HCT116 (cell line): ENCODE results near the gene MYO16.

Experiments
- CTCF ChIP-seq, 3 experiments: fragments of 200-600 bp in 1 of 3; sonication (generic) in 1 of 3; IDR thresholded peaks in 2 of 3; conservative IDR thresholded peaks in 1 of 3; 2 replicates each; pipeline ENCODE4 v1.5.1; 2012 to 2017; ENCODE audit warnings: low read depth in 2 of 3, low read length in 2 of 3, antibody characterized with exemption in 1 of 3, borderline replicate concordance in 1 of 3, control low read depth in 1 of 3, mild to moderate bottlenecking in 1 of 3, mixed read lengths in 1 of 3, mixed run types in 1 of 3, moderate library complexity in 1 of 3; ENCODE audit not compliant: insufficient read depth in 1 of 3
- EZH2 ChIP-seq: fragments of 200-600 bp; sonication (generic); IDR thresholded peaks from 2 replicates; pipeline ENCODE4 v1.6.1; 2017; ENCODE audit warnings: antibody characterized with exemption, mixed run types
- EZH2phosphoT487 ChIP-seq: fragments of 200-600 bp; IDR thresholded peaks from 2 replicates; pipeline ENCODE4 v1.6.1; 2018; ENCODE audit warnings: antibody characterized with exemption, borderline replicate concordance
- POLR2AphosphoS5 ChIP-seq: IDR thresholded peaks from 2 replicates; pipeline ENCODE4 v1.6.1; 2011; ENCODE audit warnings: mild to moderate bottlenecking, low read depth, low read length, moderate library complexity
- SIN3A ChIP-seq: IDR thresholded peaks from 2 replicates; pipeline ENCODE4 v1.6.1; 2012; ENCODE audit warnings: low read depth
- SP1 ChIP-seq: IDR thresholded peaks from 2 replicates; pipeline ENCODE4 v1.6.1; 2012; ENCODE audit warnings: low read depth
- SRF ChIP-seq: IDR thresholded peaks from 2 replicates; pipeline ENCODE4 v1.6.1; 2012; ENCODE audit warnings: low read depth
- TCF7L2 ChIP-seq: IDR thresholded peaks from 2 replicates; pipeline ENCODE4 v1.7.0; 2011; ENCODE audit warnings: borderline replicate concordance, inconsistent platforms; ENCODE audit not compliant: insufficient read depth, insufficient read length; ENCODE audit errors: extremely low read depth

- TF ChIP-seq CTCF (IDR thresholded peaks at IDR 0.05 in 2 of 3, conservative IDR thresholded peaks at IDR 0.05 in 1 of 3; ENCODE audit: borderline replicate concordance in 1 of 3, insufficient read depth in 1 of 3, low read depth in 2 of 3, low read length in 2 of 3) (no peak), EZH2phosphoT487 (no peak), SRF (no peak), SP1 (no peak), POLR2AphosphoS5 (no peak), TCF7L2 (no peak), SIN3A (no peak), EZH2 (no peak)
Observed at GRCh38 chr13:108690726-108691125, 61.3 kb downstream of the MYO16 start.
